IPS-NIHi7 (cell line): ENCODE measurements around the gene COL6A3.
A peak's percentile ranks its signal among the peaks of the same experiment; 100 is the strongest.

Experiments
- DNase-seq: peaks from one replicate; pipeline ENCODE4 v3.0.0; 2012; ENCODE audit warnings: mixed read lengths; ENCODE audit errors: extremely low spot score

Gene COL6A3

GRCh38 chr2:237444071-237444470 is 30.1 kb upstream of the COL6A3 start:
- DNase-seq = no peak

GRCh38 chr2:237441605-237442274 is 27.8 kb upstream of the COL6A3 start:
- DNase-seq = no peak

- no peak for DNase-seq
Measured at GRCh38 chr2:237440819-237441281, 26.9 kb upstream of the COL6A3 start.

GRCh38 chr2:237438080-237438940 is 24.3 kb upstream of the COL6A3 start:
- DNase-seq = peak; percentile 71

GRCh38 chr2:237437566-237437965 is 23.6 kb upstream of the COL6A3 start:
- no peak for DNase-seq

- DNase-seq = no peak
Measured at GRCh38 chr2:237435844-237436587, 22.1 kb upstream of the COL6A3 start.

GRCh38 chr2:237434866-237435311 is 20.9 kb upstream of the COL6A3 start:
- DNase-seq = no peak

GRCh38 chr2:237433920-237434676 is 20.1 kb upstream of the COL6A3 start:
- no peak for DNase-seq

GRCh38 chr2:237432484-237433092 is 18.6 kb upstream of the COL6A3 start:
- no peak for DNase-seq

- DNase-seq = no peak
Measured at GRCh38 chr2:237431837-237432236, 17.9 kb upstream of the COL6A3 start.

GRCh38 chr2:237431372-237431771 is 17.4 kb upstream of the COL6A3 start:
- no peak for DNase-seq

- DNase-seq = no peak
Measured at GRCh38 chr2:237430861-237431260, 16.9 kb upstream of the COL6A3 start.

GRCh38 chr2:237429753-237430152 is 15.8 kb upstream of the COL6A3 start:
- DNase-seq = no peak

GRCh38 chr2:237427769-237428506 is 14.0 kb upstream of the COL6A3 start:
- no peak for DNase-seq

- no peak for DNase-seq
Measured at GRCh38 chr2:237426517-237426916, 12.6 kb upstream of the COL6A3 start.

GRCh38 chr2:237425320-237425719 is 11.4 kb upstream of the COL6A3 start:
- DNase-seq = no peak

GRCh38 chr2:237424544-237424943 is 10.6 kb upstream of the COL6A3 start:
- DNase-seq = no peak

- no peak for DNase-seq
Measured at GRCh38 chr2:237423891-237424290, 9.9 kb upstream of the COL6A3 start.

GRCh38 chr2:237422309-237422708 is 8.3 kb upstream of the COL6A3 start:
- DNase-seq = no peak

- DNase-seq = peak; percentile 87
Measured at GRCh38 chr2:237421542-237422116, 7.7 kb upstream of the COL6A3 start.
